ENCODE results near the gene ALDH1A1. TPM values are rescaled to one million over a fixed set of nuclear protein-coding genes. Genes with fewer than 3 reads are reported as not detected.

The ALDH1A1 gene
- total RNA-seq, 4 donors from 2014 or later: 23.3 to 42.8 (median 30.9) TPM

- intact Hi-C loops (cut with DNase I; ENCODE audit: low total_unique reads): no loop called here
- H3K36me3 ChIP-seq: no peaks in the 10 kb centered on the region
- no peak overlapping the region for H3K27ac ChIP-seq
- peaks cover 6 to 13% of the 10 kb centered on the region in 2 donors for H3K4me1 ChIP-seq
- in situ Hi-C loops (cut with MboI; ENCODE audit: low sequenced_read_pairs in 4 of 4): loop anchor here in 1 of 4 donors (10.0 kb wide), 1 partner anchor 128 kb away; no protein-coding TSS in a partner anchor
- H3K27me3 ChIP-seq: no peaks in the 10 kb centered on the region
- ATAC-seq (no peak), DNase-seq (no peak)
- no peak for TF ChIP-seq POLR2A (IDR thresholded peaks at IDR 0.05)
- no peak for TF ChIP-seq CTCF (IDR thresholded peaks at IDR 0.05 in 4 of 5, conservative IDR thresholded peaks at IDR 0.05 in 1 of 5)
- no peaks in the 10 kb centered on the region for H3K9me3 ChIP-seq
- H3K4me3 ChIP-seq: no peak overlapping the region
Observed at GRCh38 chr9:72886386-72886785, 66.5 kb downstream of the ALDH1A1 start.

GRCh38 chr9:72884508-72884907, 68.3 kb downstream of the ALDH1A1 start:
- H3K36me3 ChIP-seq: no peaks in the 10 kb centered on the region
- no peak overlapping the region for H3K27ac ChIP-seq
- TF ChIP-seq CTCF (IDR thresholded peaks at IDR 0.05 in 4 of 5, conservative IDR thresholded peaks at IDR 0.05 in 1 of 5): no peak
- no peak for TF ChIP-seq POLR2A (IDR thresholded peaks at IDR 0.05)
- H3K27me3 ChIP-seq: no peaks in the 10 kb centered on the region
- H3K9me3 ChIP-seq: no peaks in the 10 kb centered on the region
- in situ Hi-C loops (cut with MboI; ENCODE audit: low sequenced_read_pairs in 4 of 4): loop anchor here in 1 of 4 donors (10.0 kb wide), 1 partner anchor 130 kb away; no protein-coding TSS in a partner anchor
- no peak overlapping the region for H3K4me3 ChIP-seq
- peaks cover 6 to 13% of the 10 kb centered on the region in 2 donors for H3K4me1 ChIP-seq
- ATAC-seq (no peak), DNase-seq (no peak)
- intact Hi-C loops (cut with DNase I; ENCODE audit: low total_unique reads): no loop called here

DNA sequence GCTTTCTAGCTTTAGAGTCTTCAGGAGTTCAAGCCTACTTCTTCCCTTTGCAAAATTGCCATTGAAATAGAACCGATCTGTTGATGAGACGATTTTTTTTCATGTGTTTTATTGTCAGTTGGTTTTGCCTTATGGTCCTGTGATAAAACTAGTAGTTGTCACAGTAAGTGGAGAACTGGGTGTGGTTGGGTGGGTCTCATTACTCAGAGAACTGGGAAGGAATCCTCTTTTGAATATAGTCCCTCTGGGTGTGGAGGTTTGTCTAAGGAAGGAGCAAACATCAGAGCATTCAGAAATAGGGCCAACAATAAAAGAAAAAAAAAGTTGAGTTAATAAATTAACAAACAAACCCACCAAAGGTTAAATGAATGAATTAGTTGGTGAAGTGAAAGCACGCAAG, 69.0 kb downstream of the ALDH1A1 start:
- Histone ChIP-seq H3K4me1 (peaks cover 6 to 13% of the 10 kb centered on the region in 2 donors), H3K4me3 (no peak overlapping the region), H3K36me3 (no peaks in the 10 kb centered on the region), H3K27me3 (no peaks in the 10 kb centered on the region), H3K27ac (no peak overlapping the region), H3K9me3 (no peaks in the 10 kb centered on the region)
- DNase-seq (no peak), ATAC-seq (no peak)
- intact Hi-C loops (cut with DNase I; ENCODE audit: low total_unique reads): no loop called here
- in situ Hi-C loops (cut with MboI; ENCODE audit: low sequenced_read_pairs in 4 of 4): loop anchor here in 1 of 4 donors (10.0 kb wide), 1 partner anchor 131 kb away; no protein-coding TSS in a partner anchor
- TF ChIP-seq CTCF (IDR thresholded peaks at IDR 0.05 in 4 of 5, conservative IDR thresholded peaks at IDR 0.05 in 1 of 5) (no peak), POLR2A (IDR thresholded peaks at IDR 0.05) (no peak)

- intact Hi-C loops (cut with DNase I; ENCODE audit: low total_unique reads) (no loop called here), in situ Hi-C loops (cut with MboI; ENCODE audit: low sequenced_read_pairs in 4 of 4) (loop anchor here in 1 of 4 donors (10.0 kb wide), 1 partner anchor 133 kb away; no protein-coding TSS in a partner anchor)
- ATAC-seq: peak; percentile 94 to 95
- Histone ChIP-seq H3K27ac (peak overlapping the region; percentile 44 to 72 (median 58)), H3K9me3 (no peaks in the 10 kb centered on the region), H3K36me3 (no peaks in the 10 kb centered on the region), H3K27me3 (no peaks in the 10 kb centered on the region), H3K4me3 (no peak overlapping the region), H3K4me1 (peaks cover 6 to 13% of the 10 kb centered on the region in 2 donors)
- TF ChIP-seq CTCF (IDR thresholded peaks at IDR 0.05 in 4 of 5, conservative IDR thresholded peaks at IDR 0.05 in 1 of 5) (no peak), POLR2A (IDR thresholded peaks at IDR 0.05) (no peak)
- peak; percentile 43 to 70 for DNase-seq
Observed at GRCh38 chr9:72882117-72882775, 70.6 kb downstream of the ALDH1A1 start.
